Ascending aorta (tissue), 2 donors: ENCODE measurements around the gene ZNF613. TPM values are rescaled to one million over a fixed set of nuclear protein-coding genes. Genes with fewer than 3 reads are reported as not detected.

Experiments
- DNase-seq, 2 donors: peaks; one replicate each; pipeline ENCODE4 v3.0.0-alpha.2; 2019; ENCODE audit warnings: low spot score in 2 of 2
- H3K27ac ChIP-seq, 2 donors: fragments of 200-600 bp; sonication (generic); one replicate each; pipeline ENCODE4 v1.5.1; 2016 to 2017; ENCODE audit warnings: mild to moderate bottlenecking in 1 of 2
- H3K27me3 ChIP-seq: fragments of 200-600 bp; sonication (generic); one replicate; pipeline ENCODE4 v1.5.1; 2017
- H3K36me3 ChIP-seq, 2 donors: fragments of 200-600 bp; sonication (generic); one replicate each; pipeline ENCODE4 v1.5.1; 2016
- H3K4me1 ChIP-seq, 2 donors: fragments of 200-600 bp; sonication (generic); one replicate each; pipeline ENCODE4 v1.5.1; 2016 to 2017; ENCODE audit warnings: mild to moderate bottlenecking in 1 of 2
- H3K4me3 ChIP-seq, 2 donors: fragments of 200-600 bp; sonication (generic); one replicate each; pipeline ENCODE4 v1.5.1; 2016 to 2017; ENCODE audit warnings: mild to moderate bottlenecking in 1 of 2
- H3K9me3 ChIP-seq, 2 donors: fragments of 200-600 bp; sonication (generic); one replicate each; pipeline ENCODE4 v1.5.1; 2016
- intact Hi-C: fragments of 100-400 bp; cut with DNase I; formaldehyde crosslinking; loops from one replicate; pipeline ENCODE4 v1.15.1; 2023
- total RNA-seq: library from RNA; depleted of rRNA; stranded (reverse); fragments of >200 nt; gene quantifications from one replicate; pipeline ENCODE4 v1.1.0, GENCODE V29; 2016
- TF ChIP-seq, protein P1 (sequence below), 3 experiments: fragments of 200-600 bp in 2 of 3; fragments of 450-650 bp in 1 of 3; sonication (generic) in 2 of 3; IDR thresholded peaks; one replicate each; pipeline ENCODE4 v1.5.1; 2016 to 2019; ENCODE audit warnings: antibody characterized with exemption in 3 of 3, mild to moderate bottlenecking in 1 of 3, moderate library complexity in 1 of 3

ZNF613 gene
- total RNA-seq, 1 donor from 2014 or later: 4.0 TPM

DNA sequence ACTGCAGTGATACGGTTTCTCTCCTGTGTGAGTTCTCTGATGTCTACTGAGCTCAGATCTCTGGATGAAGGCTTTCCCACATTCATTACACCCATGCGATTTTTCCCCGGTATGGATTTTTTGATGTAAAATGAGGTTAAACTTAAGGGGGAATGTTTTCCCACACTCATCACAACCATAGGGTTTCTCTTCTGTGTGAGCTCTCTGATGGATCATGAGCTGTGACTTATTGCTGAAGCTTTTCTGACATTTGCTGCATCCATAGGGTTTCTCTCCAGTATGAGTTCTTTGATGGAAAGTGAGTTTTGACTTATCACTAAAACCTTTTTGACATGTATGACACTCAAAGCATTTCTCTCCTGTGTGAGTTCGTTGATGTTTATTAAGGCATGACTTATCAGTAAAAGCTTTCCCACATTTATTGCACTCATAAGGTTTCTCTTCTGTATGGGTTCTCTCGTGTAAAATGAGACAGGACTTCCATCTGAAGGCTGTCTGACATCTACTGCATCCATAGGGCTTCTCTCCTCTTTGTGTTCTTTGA, 11.9 kb upstream of the ZNF613 start:
- H3K27ac ChIP-seq: no peak overlapping the region
- intact Hi-C loops: no loop called here
- DNase-seq: no peak
- no peaks in the 10 kb centered on the region for H3K4me1 ChIP-seq
- no peaks in the 10 kb centered on the region for H3K27me3 ChIP-seq
- no peaks in the 10 kb centered on the region for H3K36me3 ChIP-seq
- TF ChIP-seq, protein P1, sequence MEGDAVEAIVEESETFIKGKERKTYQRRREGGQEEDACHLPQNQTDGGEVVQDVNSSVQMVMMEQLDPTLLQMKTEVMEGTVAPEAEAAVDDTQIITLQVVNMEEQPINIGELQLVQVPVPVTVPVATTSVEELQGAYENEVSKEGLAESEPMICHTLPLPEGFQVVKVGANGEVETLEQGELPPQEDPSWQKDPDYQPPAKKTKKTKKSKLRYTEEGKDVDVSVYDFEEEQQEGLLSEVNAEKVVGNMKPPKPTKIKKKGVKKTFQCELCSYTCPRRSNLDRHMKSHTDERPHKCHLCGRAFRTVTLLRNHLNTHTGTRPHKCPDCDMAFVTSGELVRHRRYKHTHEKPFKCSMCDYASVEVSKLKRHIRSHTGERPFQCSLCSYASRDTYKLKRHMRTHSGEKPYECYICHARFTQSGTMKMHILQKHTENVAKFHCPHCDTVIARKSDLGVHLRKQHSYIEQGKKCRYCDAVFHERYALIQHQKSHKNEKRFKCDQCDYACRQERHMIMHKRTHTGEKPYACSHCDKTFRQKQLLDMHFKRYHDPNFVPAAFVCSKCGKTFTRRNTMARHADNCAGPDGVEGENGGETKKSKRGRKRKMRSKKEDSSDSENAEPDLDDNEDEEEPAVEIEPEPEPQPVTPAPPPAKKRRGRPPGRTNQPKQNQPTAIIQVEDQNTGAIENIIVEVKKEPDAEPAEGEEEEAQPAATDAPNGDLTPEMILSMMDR (IDR thresholded peaks at IDR 0.05): no peak
- no peak overlapping the region for H3K4me3 ChIP-seq
- peaks cover 43 to 58% of the 10 kb centered on the region in 2 donors for H3K9me3 ChIP-seq

DNA sequence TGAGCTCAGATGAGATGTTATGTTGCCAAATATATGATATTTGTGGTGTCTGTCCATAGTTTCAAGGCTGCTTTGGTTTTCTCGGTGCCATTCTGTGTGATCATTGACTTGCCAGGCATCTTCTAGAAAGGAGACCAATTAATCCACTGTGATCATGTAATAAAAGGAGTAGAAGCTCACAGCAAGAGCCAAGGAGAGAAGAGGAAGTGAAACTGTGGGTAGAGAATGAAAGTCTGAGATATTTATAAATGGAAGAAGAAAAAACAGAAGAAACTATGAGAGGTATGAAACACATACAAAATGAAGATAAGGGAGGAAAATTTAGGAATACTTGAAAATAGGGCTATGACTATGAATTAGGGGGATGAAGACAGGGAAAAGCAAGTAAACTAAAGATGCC, 11.1 kb upstream of the ZNF613 start:
- Histone ChIP-seq H3K9me3 (peaks cover 51 to 65% of the 10 kb centered on the region in 2 donors), H3K4me3 (no peak overlapping the region)
- intact Hi-C loops: no loop called here

DNA sequence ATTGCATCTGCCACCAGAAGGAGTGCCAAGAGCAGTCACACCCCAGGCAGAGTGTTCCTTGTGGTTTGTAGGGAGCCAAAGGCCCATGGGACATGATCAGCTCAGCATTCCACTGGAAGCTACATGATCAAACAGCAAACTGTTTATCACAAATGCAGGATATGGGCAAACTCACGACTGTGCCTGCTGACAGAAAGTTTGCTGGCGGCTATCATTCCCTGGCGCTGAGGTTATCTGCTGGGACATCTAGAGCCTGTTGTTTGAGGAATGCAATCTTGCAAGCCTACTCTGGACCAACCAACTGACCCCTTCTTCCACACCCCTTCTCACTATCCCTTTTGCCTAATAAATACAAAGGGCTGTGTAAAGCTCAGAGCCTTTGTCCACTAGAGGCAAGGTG, 7.7 kb upstream of the ZNF613 start:
- Histone ChIP-seq H3K4me1 (no peaks in the 10 kb centered on the region), H3K36me3 (no peaks in the 10 kb centered on the region), H3K27ac (no peak overlapping the region), H3K9me3 (peaks cover 62 to 68% of the 10 kb centered on the region in 2 donors), H3K4me3 (no peak overlapping the region), H3K27me3 (no peaks in the 10 kb centered on the region)
- no peak for DNase-seq
- intact Hi-C loops: loop anchor here (10.0 kb wide), 1 partner anchor 1955 kb away; no protein-coding TSS in a partner anchor
- TF ChIP-seq, protein P1 (IDR thresholded peaks at IDR 0.05): no peak

More for the DNA sequence above, 11.1 kb upstream of the ZNF613 start:
- TF ChIP-seq, protein P1 (IDR thresholded peaks at IDR 0.05): no peak
- Histone ChIP-seq H3K27ac (no peak overlapping the region), H3K4me1 (no peaks in the 10 kb centered on the region), H3K27me3 (no peaks in the 10 kb centered on the region), H3K36me3 (no peaks in the 10 kb centered on the region)
- no peak for DNase-seq

DNA sequence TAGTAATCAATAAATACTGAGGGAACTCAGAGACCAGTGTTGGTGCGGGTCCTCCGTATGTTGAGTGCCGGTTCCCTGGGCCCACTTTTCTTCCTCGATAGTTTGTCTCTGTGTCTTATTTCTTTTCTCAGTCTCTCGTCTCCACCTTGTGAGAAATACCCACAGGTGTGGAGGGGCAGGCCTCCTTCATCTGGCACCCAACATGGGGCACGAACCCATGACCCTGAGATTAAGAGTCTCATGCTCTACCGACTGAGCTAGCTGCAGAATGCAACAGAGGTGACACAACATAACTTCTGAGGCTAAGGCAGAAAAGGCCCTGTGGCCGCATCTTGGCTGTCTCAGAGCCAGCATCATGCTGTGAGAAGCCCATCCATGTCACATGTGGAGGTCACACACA, 5.3 kb upstream of the ZNF613 start:
- Histone ChIP-seq H3K4me3 (no peak overlapping the region), H3K9me3 (peaks cover 43 to 55% of the 10 kb centered on the region in 2 donors), H3K36me3 (no peaks in the 10 kb centered on the region), H3K27ac (no peak overlapping the region), H3K4me1 (no peaks in the 10 kb centered on the region), H3K27me3 (no peaks in the 10 kb centered on the region)
- TF ChIP-seq, protein P1 (IDR thresholded peaks at IDR 0.05): no peak
- DNase-seq: no peak
- intact Hi-C loops: loop anchor here (10.0 kb wide), 1 partner anchor 1953 kb away; no protein-coding TSS in a partner anchor

DNA sequence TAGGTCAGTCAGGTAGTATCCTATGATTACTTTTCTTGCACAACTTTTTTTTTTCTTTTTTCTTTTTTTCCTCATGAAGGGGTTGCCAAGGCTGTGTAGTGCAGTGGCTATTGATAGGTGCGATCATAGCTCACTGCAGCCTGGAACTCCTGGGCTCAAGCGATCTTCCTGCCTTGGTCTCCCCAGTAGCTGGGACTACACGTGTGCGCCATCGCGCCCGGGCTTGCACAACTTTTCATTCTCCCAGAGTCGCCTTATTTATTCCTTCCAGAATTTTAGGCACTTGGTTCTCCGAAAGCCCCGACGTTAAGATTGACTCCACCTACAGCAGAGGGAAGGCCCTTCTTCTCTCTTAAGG, 867 bp upstream of the ZNF613 start:
- Histone ChIP-seq H3K36me3 (peaks cover 16 to 20% of the 10 kb centered on the region in 2 donors), H3K4me3 (peak overlapping the region; percentile 81 to 87), H3K4me1 (peaks cover 0 to 6% of the 10 kb centered on the region in 2 donors), H3K9me3 (peaks cover 16 to 44% of the 10 kb centered on the region in 2 donors), H3K27ac (peak overlapping the region; percentile 70 to 71), H3K27me3 (no peaks in the 10 kb centered on the region)
- intact Hi-C loops: loop anchor here (2.0 to 10.0 kb wide), 3 partner anchors 40 to 1948 kb away; partner anchors contain the start of genes ZNF350 and ZNF577
- DNase-seq: no peak
- TF ChIP-seq, protein P1 (IDR thresholded peaks at IDR 0.05): no peak
